ENCODE measurements around the gene GNPDA1. TPM values are rescaled to one million over a fixed set of nuclear protein-coding genes. Genes with fewer than 3 reads are reported as not detected.

The GNPDA1 gene
- total and polyA plus RNA-seq, 5 donors, result 12.1 to 22.5 (median 19.0) TPM

- ATAC-seq, result peak; percentile 99
- WGBS, result under 1% methylated on average over 26 of the region's 26 CpGs
- Histone ChIP-seq H3K27me3 (ENCODE audit: control insufficient read depth, insufficient read depth) (no peaks in the 10 kb centered on the region), H3K9me3 (ENCODE audit: control insufficient read depth, low read length) (no peaks in the 10 kb centered on the region), H3K27ac (ENCODE audit: low read length) (peak overlapping the region; percentile 95), H3K4me3 (ENCODE audit: low read length) (peak overlapping the region; percentile 61), H3K4me1 (ENCODE audit: control insufficient read depth, insufficient read depth, low read length) (no peaks in the 10 kb centered on the region)
- intact Hi-C loops (cut with DNase I), result loop anchor here in 1 of 4 donors (5.0 kb wide), 1 partner anchor 82 kb away; the partner anchor contains the start of gene NDFIP1
- peak; percentile 91 to 96 (median 95) for DNase-seq
Measured at GRCh38 chr5:142024771-142025304, 12.0 kb upstream of the GNPDA1 start.

GRCh38 chr5:142023836-142024235 lies 11.0 kb upstream of the GNPDA1 start:
- ATAC-seq, result no peak

GRCh38 chr5:142020122-142020659 lies 7.4 kb upstream of the GNPDA1 start:
- Histone ChIP-seq H3K4me1 (ENCODE audit: control insufficient read depth, insufficient read depth, low read length) (no peaks in the 10 kb centered on the region), H3K9me3 (ENCODE audit: control insufficient read depth, low read length) (no peaks in the 10 kb centered on the region), H3K27me3 (ENCODE audit: control insufficient read depth, insufficient read depth) (no peaks in the 10 kb centered on the region), H3K4me3 (ENCODE audit: low read length) (no peak overlapping the region), H3K27ac (ENCODE audit: low read length) (no peak overlapping the region)
- DNase-seq (no peak), ATAC-seq (no peak)
- WGBS, result 85% methylated on average over 1 of the region's 1 CpG
- intact Hi-C loops (cut with DNase I), result no loop called here

More at GRCh38 chr5:142023836-142024235, 11.0 kb upstream of the GNPDA1 start:
- no peak for DNase-seq
- Histone ChIP-seq H3K4me1 (ENCODE audit: control insufficient read depth, insufficient read depth, low read length) (no peaks in the 10 kb centered on the region), H3K27me3 (ENCODE audit: control insufficient read depth, insufficient read depth) (no peaks in the 10 kb centered on the region), H3K27ac (ENCODE audit: low read length) (no peak overlapping the region), H3K4me3 (ENCODE audit: low read length) (no peak overlapping the region), H3K9me3 (ENCODE audit: control insufficient read depth, low read length) (no peaks in the 10 kb centered on the region)
- WGBS, result 84% methylated on average over 6 of the region's 6 CpGs
- intact Hi-C loops (cut with DNase I), result no loop called here

- Histone ChIP-seq H3K9me3 (ENCODE audit: control insufficient read depth, low read length) (no peaks in the 10 kb centered on the region), H3K4me3 (ENCODE audit: low read length) (no peak overlapping the region), H3K27ac (ENCODE audit: low read length) (no peak overlapping the region), H3K27me3 (ENCODE audit: control insufficient read depth, insufficient read depth) (no peaks in the 10 kb centered on the region), H3K4me1 (ENCODE audit: control insufficient read depth, insufficient read depth, low read length) (no peaks in the 10 kb centered on the region)
- ATAC-seq (no peak), DNase-seq (no peak)
- 88% methylated on average over 5 of the region's 5 CpGs for WGBS
- intact Hi-C loops (cut with DNase I), result loop anchor here in 1 of 4 donors (10.0 kb wide), 1 partner anchor 47 kb away; no protein-coding TSS in a partner anchor
Measured at GRCh38 chr5:142017832-142018427, 5.1 kb upstream of the GNPDA1 start.

- intact Hi-C loops (cut with DNase I), result loop anchor here in 1 of 4 donors (10.0 kb wide), 1 partner anchor 48 kb away; no protein-coding TSS in a partner anchor
- no peak for DNase-seq
- WGBS, result 82% methylated on average over 4 of the region's 4 CpGs
Measured at GRCh38 chr5:142016556-142016955, 3.7 kb upstream of the GNPDA1 start.

GRCh38 chr5:142015781-142016533 lies 3.1 kb upstream of the GNPDA1 start:
- H3K27ac ChIP-seq (ENCODE audit: low read length), result no peak overlapping the region
- H3K4me1 ChIP-seq (ENCODE audit: control insufficient read depth, insufficient read depth, low read length), result peaks cover 4% of the 10 kb centered on the region
- H3K9me3 ChIP-seq (ENCODE audit: control insufficient read depth, low read length), result no peaks in the 10 kb centered on the region
- whole genome bisulfite sequencing, result 64% methylated on average over 6 of the region's 6 CpGs
- H3K27me3 ChIP-seq (ENCODE audit: control insufficient read depth, insufficient read depth), result no peaks in the 10 kb centered on the region
- peak; percentile 4 to 35 for ATAC-seq
- no peak for DNase-seq
- H3K4me3 ChIP-seq (ENCODE audit: low read length), result no peak overlapping the region
- intact Hi-C loops (cut with DNase I), result loop anchor here in 1 of 4 donors (10.0 kb wide), 1 partner anchor 49 kb away; no protein-coding TSS in a partner anchor

More at GRCh38 chr5:142016556-142016955, 3.7 kb upstream of the GNPDA1 start:
- no peak for ATAC-seq
- Histone ChIP-seq H3K9me3 (ENCODE audit: control insufficient read depth, low read length) (no peaks in the 10 kb centered on the region), H3K27me3 (ENCODE audit: control insufficient read depth, insufficient read depth) (no peaks in the 10 kb centered on the region), H3K4me3 (ENCODE audit: low read length) (no peak overlapping the region), H3K4me1 (ENCODE audit: control insufficient read depth, insufficient read depth, low read length) (peaks cover 3% of the 10 kb centered on the region), H3K27ac (ENCODE audit: low read length) (no peak overlapping the region)

- Histone ChIP-seq H3K4me1 (ENCODE audit: control insufficient read depth, insufficient read depth, low read length) (peaks cover 4% of the 10 kb centered on the region), H3K27ac (ENCODE audit: low read length) (peak overlapping the region; percentile 38), H3K9me3 (ENCODE audit: control insufficient read depth, low read length) (no peaks in the 10 kb centered on the region), H3K4me3 (ENCODE audit: low read length) (no peak overlapping the region), H3K27me3 (ENCODE audit: control insufficient read depth, insufficient read depth) (no peaks in the 10 kb centered on the region)
- WGBS, result 63% methylated on average over 7 of the region's 7 CpGs
- ATAC-seq, result peak in 1 of 2 donors; percentile 15
- no peak for DNase-seq
- intact Hi-C loops (cut with DNase I), result loop anchor here in 1 of 4 donors (5.0 to 10.0 kb wide), 2 partner anchors 50 to 127 kb away; no protein-coding TSS in a partner anchor
Measured at GRCh38 chr5:142014911-142015584, 2.2 kb upstream of the GNPDA1 start.

GRCh38 chr5:142013734-142014521 lies 1.1 kb upstream of the GNPDA1 start:
- Histone ChIP-seq H3K4me1 (ENCODE audit: control insufficient read depth, insufficient read depth, low read length) (peaks cover 4% of the 10 kb centered on the region), H3K9me3 (ENCODE audit: control insufficient read depth, low read length) (no peaks in the 10 kb centered on the region), H3K27me3 (ENCODE audit: control insufficient read depth, insufficient read depth) (no peaks in the 10 kb centered on the region), H3K4me3 (ENCODE audit: low read length) (peak overlapping the region; percentile 70), H3K27ac (ENCODE audit: low read length) (peak overlapping the region; percentile 32)
- ATAC-seq (peak; percentile 22 to 56), DNase-seq (peak; percentile 72 to 77 (median 75))
- intact Hi-C loops (cut with DNase I), result loop anchor here in 1 of 4 donors (5.0 to 10.0 kb wide), 2 partner anchors 51 to 128 kb away; no protein-coding TSS in a partner anchor
- WGBS, result 76% methylated on average over 16 of the region's 16 CpGs

- DNase-seq (peak; percentile 56 to 81 (median 79)), ATAC-seq (peak; percentile 30 to 32)
- 15% methylated on average over 18 of the region's 18 CpGs for WGBS
- Histone ChIP-seq H3K27ac (ENCODE audit: low read length) (peak overlapping the region; percentile 44), H3K4me3 (ENCODE audit: low read length) (peak overlapping the region; percentile 70), H3K9me3 (ENCODE audit: control insufficient read depth, low read length) (no peaks in the 10 kb centered on the region), H3K27me3 (ENCODE audit: control insufficient read depth, insufficient read depth) (no peaks in the 10 kb centered on the region), H3K4me1 (ENCODE audit: control insufficient read depth, insufficient read depth, low read length) (peaks cover 4% of the 10 kb centered on the region)
- intact Hi-C loops (cut with DNase I), result loop anchor here in 1 of 4 donors (5.0 to 10.0 kb wide), 2 partner anchors 53 to 130 kb away; no protein-coding TSS in a partner anchor
Measured at GRCh38 chr5:142012186-142012785, 541 bp downstream of the GNPDA1 start.
